ENCODE measurements around the gene SLC26A2.

GRCh38 chr5:149948993-149949392, 11.6 kb upstream of the SLC26A2 start:
- TF ChIP-seq SUZ12 (IDR thresholded peaks at IDR 0.05; ENCODE audit: low read length), result no peak
- TF ChIP-seq EZH2 (IDR thresholded peaks at IDR 0.05; ENCODE audit: low read depth, low read length, severe bottlenecking), result no peak
- no peak for TF ChIP-seq POLR2A (IDR thresholded peaks at IDR 0.05; ENCODE audit: control extremely low read depth in 1 of 2, low read depth in 2 of 2, low read length in 2 of 2)
- TF ChIP-seq MAFK (IDR thresholded peaks at IDR 0.05; ENCODE audit: low read depth, low read length), result no peak
- TF ChIP-seq, protein P1, sequence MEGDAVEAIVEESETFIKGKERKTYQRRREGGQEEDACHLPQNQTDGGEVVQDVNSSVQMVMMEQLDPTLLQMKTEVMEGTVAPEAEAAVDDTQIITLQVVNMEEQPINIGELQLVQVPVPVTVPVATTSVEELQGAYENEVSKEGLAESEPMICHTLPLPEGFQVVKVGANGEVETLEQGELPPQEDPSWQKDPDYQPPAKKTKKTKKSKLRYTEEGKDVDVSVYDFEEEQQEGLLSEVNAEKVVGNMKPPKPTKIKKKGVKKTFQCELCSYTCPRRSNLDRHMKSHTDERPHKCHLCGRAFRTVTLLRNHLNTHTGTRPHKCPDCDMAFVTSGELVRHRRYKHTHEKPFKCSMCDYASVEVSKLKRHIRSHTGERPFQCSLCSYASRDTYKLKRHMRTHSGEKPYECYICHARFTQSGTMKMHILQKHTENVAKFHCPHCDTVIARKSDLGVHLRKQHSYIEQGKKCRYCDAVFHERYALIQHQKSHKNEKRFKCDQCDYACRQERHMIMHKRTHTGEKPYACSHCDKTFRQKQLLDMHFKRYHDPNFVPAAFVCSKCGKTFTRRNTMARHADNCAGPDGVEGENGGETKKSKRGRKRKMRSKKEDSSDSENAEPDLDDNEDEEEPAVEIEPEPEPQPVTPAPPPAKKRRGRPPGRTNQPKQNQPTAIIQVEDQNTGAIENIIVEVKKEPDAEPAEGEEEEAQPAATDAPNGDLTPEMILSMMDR (IDR thresholded peaks at IDR 0.05; ENCODE audit: control extremely low read depth in 1 of 3, insufficient read depth in 1 of 3, low read depth in 1 of 3, low read length in 3 of 3), result no peak
- no peak for TF ChIP-seq CREB1 (IDR thresholded peaks at IDR 0.05)
- TF ChIP-seq YY1 (IDR thresholded peaks at IDR 0.05; ENCODE audit: low read depth, low read length), result no peak
- no peak for TF ChIP-seq CHD2 (IDR thresholded peaks at IDR 0.05; ENCODE audit: low read length)
- no peak for TF ChIP-seq SIN3A (conservative IDR thresholded peaks at IDR 0.05 in 1 of 2, IDR thresholded peaks at IDR 0.05 in 1 of 2; ENCODE audit: low read depth in 1 of 2, low read length in 2 of 2)
